GM21786 (cell line): ENCODE results near the gene TMEM88.
A peak's percentile ranks its signal among the peaks of the same experiment; 100 is the strongest.

Source experiments
- ATAC-seq: cut with Tn5 transposase; IDR thresholded peaks from one replicate; pipeline ENCODE4 v1.9.1; 2021; ENCODE audit not compliant: unreplicated experiment

The TMEM88 gene

GRCh38 chr17:7884581-7885366, 29.9 kb downstream of the TMEM88 start:
- ATAC-seq, result no peak

- ATAC-seq, result no peak
Observed at GRCh38 chr17:7885367-7886226, 30.7 kb downstream of the TMEM88 start.

GRCh38 chr17:7886227-7887037, 31.6 kb downstream of the TMEM88 start:
- no peak for ATAC-seq

- no peak for ATAC-seq
Observed at GRCh38 chr17:7887038-7887481, 32.2 kb downstream of the TMEM88 start.

GRCh38 chr17:7887482-7888183, 32.8 kb downstream of the TMEM88 start:
- ATAC-seq, result peak; percentile 34

GRCh38 chr17:7888184-7888920, 33.5 kb downstream of the TMEM88 start, which contains the start of gene CHD3:
Gene CHD3, plus strand, starts transcription at chr17:7888789. Its CDS starts 212 bp downstream, at chr17:7889001.
- ATAC-seq, result no peak

- no peak for ATAC-seq
Observed at GRCh38 chr17:7889166-7889955, 34.5 kb downstream of the TMEM88 start.

- ATAC-seq, result no peak
Observed at GRCh38 chr17:7893187-7893880, 38.5 kb downstream of the TMEM88 start.

GRCh38 chr17:7894226-7894625, 39.4 kb downstream of the TMEM88 start:
- ATAC-seq, result no peak

GRCh38 chr17:7894866-7895265, 40.0 kb downstream of the TMEM88 start:
- ATAC-seq, result no peak

GRCh38 chr17:7897090-7897489, 42.2 kb downstream of the TMEM88 start:
- no peak for ATAC-seq

- ATAC-seq, result no peak
Observed at GRCh38 chr17:7897773-7898172, 42.9 kb downstream of the TMEM88 start.

- ATAC-seq, result no peak
Observed at GRCh38 chr17:7903154-7904103, 48.6 kb downstream of the TMEM88 start.
